HG03175 (cell line): Measurements from ENCODE around the gene CASP3.
"Not testable (repeated sequence)": the region's sequence is repeated elsewhere in the genome, so short reads cannot be mapped to it uniquely, and the experiment has no call there.

ENCODE experiments used
- ATAC-seq: cut with Tn5 transposase; IDR thresholded peaks from one replicate; pipeline ENCODE4 v1.9.1; 2021; ENCODE audit warnings: mild to moderate bottlenecking, moderate library complexity; ENCODE audit not compliant: unreplicated experiment

CASP3 gene

DNA sequence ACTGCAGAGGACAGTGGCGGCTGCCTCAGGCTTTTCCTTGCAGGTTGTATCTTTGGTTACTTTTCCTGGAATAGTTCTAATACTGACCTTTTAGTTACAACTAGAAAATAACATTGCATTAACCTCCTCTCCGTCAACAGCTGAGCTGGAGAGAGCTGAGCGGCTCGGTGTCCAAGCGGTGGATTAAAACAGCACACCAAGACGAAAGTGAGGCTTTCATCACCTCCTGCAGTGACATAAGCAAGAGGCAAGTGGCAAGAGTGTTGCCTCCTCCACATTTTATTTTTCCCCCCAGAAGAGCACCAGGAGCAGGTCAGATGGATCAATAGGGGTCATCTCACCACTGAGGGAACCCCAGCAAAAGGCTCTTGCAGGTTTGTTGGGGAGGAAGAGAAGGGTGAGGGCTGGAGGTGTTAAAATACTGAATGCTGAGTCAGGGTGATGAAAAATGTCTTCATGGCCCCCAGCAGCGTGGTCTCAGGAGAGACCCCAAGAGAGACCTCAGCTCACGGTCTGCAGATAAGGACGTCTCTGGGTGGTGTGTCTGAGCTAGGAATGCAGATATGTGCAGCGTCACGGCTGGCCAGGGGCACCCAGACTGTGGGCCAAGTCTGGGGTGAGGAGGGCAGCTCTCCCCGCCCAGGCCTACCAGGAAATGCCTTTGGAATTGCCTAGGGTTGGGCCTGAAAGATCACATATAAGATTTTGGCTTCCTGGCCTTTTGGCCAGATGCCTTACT, 50.3 kb downstream of the CASP3 start:
- ATAC-seq: no peak

DNA sequence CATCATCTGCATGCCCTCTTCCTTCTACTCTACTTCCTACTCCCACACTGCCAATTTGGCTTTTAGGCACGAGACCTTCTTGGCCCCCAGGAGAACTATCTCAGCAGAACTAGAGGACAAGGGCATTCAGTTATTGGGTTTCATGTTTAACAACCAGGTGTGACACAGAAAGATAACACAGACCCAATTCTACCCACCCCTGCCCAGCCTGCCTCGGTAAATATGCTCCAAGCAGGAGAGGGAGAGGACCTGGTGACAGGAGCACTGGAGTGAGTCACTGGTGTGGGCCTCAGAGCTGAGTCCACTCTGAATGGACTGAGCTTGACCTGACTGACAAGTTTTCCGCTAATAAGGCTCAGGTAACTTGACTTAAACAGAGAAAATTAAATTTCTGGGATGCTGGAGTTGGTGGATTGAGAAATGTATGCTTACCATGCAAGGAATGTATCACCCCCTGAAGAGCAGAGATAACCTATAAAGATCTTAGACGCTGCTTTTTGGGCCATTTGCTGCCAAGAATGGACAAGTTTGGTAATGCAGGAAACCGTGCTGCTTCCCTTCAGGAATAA, 52.5 kb downstream of the CASP3 start:
- no peak for ATAC-seq

DNA sequence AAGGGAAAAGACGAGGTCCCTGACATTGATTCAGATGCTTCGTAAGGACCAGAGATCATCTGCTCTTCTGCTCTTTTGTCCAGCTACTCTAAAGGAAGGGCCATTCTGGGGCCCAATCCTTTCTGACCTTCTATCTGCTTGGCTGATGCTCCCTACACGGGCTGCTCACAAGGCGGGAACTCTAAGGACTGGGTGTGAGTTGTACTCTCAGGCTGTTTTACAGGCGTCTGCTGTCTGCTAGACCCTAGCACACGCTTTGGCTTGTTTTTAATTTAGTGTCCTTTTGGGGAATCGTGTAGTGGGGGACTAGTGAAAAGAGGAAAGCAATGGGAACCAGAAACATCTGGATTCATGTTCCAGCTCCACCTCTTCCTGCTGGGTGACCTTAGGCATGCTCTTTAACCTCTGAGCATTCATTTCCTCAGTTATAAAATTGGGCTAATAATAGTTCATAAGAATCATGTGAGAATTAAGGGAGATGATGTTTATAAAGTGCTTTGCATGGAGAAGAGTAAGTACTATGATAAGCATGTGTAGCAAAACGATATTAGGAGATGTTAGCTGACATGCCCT, 53.1 kb downstream of the CASP3 start:
- no peak for ATAC-seq

DNA sequence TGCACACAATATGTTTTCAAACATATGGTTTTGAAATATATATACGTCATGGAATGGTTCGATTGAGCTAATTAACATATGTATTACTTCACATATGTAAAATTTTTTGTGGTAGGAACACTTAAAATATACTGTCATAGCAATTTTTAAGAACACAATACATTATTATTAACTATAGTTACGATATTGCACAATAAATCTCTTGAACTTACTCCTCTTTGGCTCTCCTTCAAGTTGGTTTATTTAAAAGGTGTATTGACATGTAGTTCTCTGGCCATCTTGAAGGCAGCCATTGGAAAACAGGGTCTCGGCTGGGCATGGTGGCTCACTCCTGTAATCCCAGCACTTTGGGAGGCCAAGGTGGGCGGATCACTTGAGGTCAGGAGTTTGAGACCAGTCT, 53.8 kb downstream of the CASP3 start:
- no peak for ATAC-seq

DNA sequence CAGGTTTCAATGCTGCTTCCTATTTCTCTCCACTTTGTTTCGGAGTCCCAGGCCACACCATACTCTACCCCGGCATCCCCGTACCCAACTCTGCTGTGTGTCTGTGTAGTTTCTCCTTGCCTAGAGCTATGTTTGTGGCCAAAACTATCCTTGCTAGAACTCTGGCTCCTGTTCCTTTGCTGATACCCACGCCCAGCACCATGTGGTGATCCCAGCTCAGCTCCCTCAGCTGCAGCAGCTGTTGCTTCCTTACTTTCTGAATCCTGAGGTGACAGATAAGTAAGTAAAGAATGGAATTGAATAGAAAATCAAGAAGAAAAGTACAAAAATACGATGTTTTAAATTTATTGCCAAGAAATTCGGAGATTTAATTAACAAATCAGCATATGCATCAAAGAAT, 55.8 kb downstream of the CASP3 start:
- ATAC-seq: no peak

DNA sequence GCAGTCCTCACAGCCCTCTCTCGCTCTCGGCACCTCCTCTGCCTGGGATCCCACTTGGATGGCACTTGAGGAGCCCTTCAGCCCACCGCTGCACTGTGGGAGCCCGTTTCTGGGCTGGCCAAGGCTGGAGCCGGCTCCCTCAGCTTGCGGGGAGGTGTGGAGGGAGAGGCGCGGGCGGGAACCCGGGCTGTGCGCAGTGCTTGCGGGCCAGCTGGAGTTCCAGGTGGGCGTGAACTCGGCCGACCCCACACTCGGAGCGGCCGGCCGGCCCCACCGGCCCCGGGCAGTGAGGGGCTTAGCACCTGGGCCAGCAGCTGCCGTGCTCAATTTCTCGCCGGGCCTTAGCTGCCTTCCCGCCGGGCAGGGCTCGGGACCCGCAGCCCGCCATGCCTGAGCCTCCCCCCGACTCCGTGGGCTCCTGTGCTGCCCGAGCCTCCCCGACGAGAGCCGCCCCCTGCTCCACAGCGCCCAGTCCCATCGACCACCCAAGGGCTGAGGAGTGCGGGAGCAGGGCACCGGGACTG, 57.4 kb downstream of the CASP3 start:
- ATAC-seq: not testable (repeated sequence)

DNA sequence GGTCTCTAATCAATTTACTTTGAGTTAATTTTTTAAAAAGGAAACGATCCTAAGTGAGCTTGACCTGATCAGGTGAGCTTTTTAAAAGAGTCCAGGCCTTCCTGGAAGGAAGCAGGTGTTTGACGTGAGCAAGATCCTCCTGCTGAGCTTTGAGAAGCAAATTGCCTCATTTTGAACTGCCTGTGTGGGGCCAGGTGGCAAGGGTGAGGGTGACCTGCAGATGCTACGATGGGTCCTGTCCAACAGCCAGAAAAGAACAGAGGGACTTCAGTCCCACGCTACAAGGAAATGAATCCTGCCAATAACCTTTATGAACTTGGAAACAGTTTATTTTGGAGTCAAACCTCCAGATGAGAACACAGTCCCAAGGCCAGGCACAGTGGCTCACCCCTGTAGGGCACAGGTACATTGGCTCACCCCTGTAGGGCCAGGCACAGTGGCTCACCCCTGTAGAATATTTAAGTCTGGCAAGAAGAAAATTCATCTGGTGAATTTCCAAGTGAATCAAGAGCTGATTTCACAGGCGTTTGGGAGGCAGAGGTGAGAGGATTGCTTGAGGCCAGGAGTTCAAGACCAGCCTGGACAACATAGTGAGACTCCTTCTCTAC, 58.1 kb downstream of the CASP3 start:
- no peak for ATAC-seq

DNA sequence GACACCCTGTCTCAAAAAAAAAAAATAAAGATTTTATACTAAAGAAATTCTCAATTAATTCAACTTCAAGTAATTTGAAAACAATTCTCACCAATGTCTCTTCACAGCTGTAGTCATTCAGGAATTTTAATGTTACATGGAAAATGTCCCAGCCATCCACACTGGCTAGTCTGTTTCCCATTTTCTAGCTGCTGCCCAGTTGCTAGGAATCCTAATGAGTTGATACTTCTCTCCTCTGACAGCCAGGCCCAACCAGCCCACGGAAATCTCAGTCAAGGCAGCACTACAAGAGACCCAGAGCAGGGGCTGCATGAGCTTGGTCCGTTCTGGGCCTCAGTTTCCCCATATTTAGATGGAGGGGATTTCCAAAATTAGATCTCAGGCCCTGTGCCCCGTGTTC, 59.1 kb downstream of the CASP3 start:
- no peak for ATAC-seq

DNA sequence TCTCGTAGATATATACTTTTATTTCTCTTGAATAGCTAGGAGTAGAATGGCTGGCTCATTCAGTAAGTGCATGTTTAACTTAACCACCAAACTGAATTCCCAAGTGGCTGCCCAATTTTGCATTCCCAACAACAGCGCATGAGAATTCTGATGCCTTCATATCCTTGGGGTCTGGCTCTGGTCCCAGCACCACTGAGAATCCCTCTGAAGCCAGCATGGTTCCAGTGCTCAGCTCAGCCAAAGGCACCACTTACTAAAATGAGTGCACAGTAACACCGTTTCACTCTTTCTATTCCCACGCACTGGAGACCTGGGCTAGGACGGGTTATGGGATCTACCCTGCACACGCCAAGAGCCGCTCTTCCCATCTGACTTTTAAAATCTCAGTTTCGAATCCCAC, 60.4 kb downstream of the CASP3 start:
- ATAC-seq: no peak

DNA sequence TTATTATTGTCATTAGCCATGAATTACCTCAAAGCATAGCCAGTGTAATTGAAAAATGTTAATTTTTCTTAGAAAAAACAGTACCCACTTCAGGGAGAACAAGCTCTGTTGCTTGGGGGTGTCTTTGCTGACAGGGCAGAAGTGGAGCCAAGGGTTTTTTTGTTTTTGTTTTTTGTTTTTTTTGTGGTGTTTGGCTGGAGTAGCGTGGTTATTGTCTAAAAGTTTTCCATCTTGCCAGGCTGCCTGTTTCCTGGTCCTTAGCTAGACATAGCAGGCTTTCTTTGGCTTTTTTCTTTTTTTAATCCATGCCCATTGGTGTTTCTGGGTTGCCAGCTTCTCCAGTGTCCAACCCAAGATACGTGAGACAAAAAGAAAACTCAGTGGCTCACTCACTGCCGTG, 61.5 kb downstream of the CASP3 start:
- ATAC-seq: no peak

DNA sequence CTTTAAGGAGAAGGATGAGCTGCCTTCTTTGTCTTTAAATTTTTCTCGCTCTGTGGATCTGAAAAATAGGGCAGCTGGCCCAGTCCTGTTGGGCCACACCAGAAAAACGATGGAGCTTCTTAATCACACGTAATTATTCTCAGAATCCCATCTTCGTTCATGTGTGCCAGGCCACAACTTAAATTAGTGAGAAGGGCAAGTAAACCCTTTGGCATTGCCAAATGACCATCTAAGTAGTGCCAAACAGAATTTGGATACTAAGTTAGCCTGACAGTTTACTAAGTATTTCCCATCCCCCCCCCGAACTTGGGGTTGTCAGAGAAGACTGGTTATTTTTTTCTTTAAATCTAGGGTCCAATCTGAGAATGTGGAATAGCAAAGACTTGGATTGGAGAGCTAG, 62.0 kb downstream of the CASP3 start:
- no peak for ATAC-seq

DNA sequence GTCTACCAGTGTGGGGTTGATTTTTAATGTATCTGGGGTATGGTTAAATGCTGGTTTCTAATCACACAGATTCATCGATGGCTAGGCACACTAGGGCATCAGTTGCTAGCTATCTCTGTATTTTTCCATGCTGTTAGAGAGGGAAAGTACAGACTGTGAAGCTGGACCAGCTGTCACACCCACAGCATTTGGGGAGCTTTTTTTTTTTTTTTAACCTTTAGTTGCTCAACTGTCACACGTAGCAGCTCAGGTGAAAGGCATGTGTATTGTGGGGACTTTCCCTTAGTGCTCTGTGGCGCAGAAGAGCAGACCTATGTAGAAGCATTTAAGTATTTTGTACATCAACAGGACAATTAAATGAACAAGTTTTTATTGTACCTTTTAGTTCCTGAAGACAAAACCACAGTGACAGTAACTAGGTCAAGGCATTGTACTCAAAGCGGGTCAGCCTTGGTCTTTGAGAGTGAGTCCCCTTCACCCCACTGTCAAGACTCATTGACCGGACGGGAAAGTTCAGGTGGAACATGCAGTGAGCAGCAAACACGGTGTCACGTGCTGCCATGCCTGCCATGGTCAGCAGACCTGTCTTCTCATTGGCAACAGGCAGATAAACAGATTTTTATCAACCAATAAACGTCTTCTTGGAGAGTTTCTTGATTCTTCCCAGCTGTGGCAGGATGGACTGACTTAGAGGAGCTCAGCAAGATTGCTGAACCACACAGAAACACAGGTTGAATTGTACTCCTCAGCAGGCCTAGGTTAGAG, 65.3 kb downstream of the CASP3 start:
- ATAC-seq: no peak
